Pancreas (tissue), 10 donors: Measurements from ENCODE around the gene RNASE1. TPM values are rescaled to one million over a fixed set of nuclear protein-coding genes. Genes with fewer than 3 reads are reported as not detected.

Source experiments
- ATAC-seq, 4 donors: fragments of 200-7000 bp; cut with Tn5 transposase; one replicate each; pipeline versions ENCODE4 v1.8.0 to v1.9.1; 2020; ENCODE audit warnings: mild to moderate bottlenecking in 4 of 4, moderate library complexity in 4 of 4
- DNase-seq, 6 donors: peaks; one replicate each; pipeline ENCODE4 v3.0.0-alpha.2; 2020
- FAIRE-seq: peaks from 2 replicates; lab custom pipeline; 2012; peaks lifted over from hg19 to GRCh38; lab: Jason Lieb, UNC
- H3K27ac ChIP-seq, 4 donors: fragments of 200-600 bp; sonication (generic); 1 replicate in 3 of 4; 2 replicates in 1 of 4; pipeline versions ENCODE4 v1.5.0 to v1.8.0; 2020
- H3K27me3 ChIP-seq, 4 donors: fragments of 200-600 bp; one replicate each; pipeline ENCODE4 v1.8.0; 2021
- H3K36me3 ChIP-seq, 3 donors: fragments of 200-600 bp; sonication (generic) in 1 of 3; one replicate each; pipeline versions ENCODE4 v1.5.0 to v1.8.0; 2020 to 2021
- H3K4me1 ChIP-seq, 3 donors: fragments of 200-600 bp; one replicate each; pipeline ENCODE4 v1.8.0; 2021
- H3K4me3 ChIP-seq, 4 donors: fragments of 200-600 bp; sonication (generic) in 2 of 4; one replicate each; pipeline versions ENCODE4 v1.5.0 to v1.8.0; 2020 to 2021
- H3K9me3 ChIP-seq, 4 donors: fragments of 200-600 bp; one replicate each; pipeline ENCODE4 v1.8.0; 2021
- CTCF ChIP-seq, 4 donors: fragments of 200-600 bp; sonication (generic) in 3 of 4; IDR thresholded peaks; one replicate each; pipeline versions ENCODE4 v1.5.0 to v1.8.0; 2021; ENCODE audit warnings: antibody characterized with exemption in 4 of 4
- WGBS, 2 donors: extraction: QIAGEN DNeasy Blood & Tissue Kit; methylation state at CpG; one replicate each; pipeline ENCODE4 v1.1.7; 2013; 5-methylcytosine and 5-hydroxymethylcytosine counted together
- intact Hi-C, 3 donors: fragments of 100-400 bp; cut with DNase I; formaldehyde crosslinking; loops; one replicate each; pipeline versions ENCODE4 v1.11.1 to v1.14.2; 2022
- polyA plus RNA-seq, 2 donors: library from polyadenylated mRNA; stranded (reverse); fragments of 200-250 nt; gene quantifications; one replicate each; pipeline ENCODE4 v1.2.3, GENCODE V29; 2013
- total RNA-seq, 6 donors: library from RNA; stranded (reverse); fragmentation: NEBNext Ultra II Directional in 4 of 6; extraction: Animal tissue kit (Norgen Biotek cat#: 25700) in 4 of 6; gene quantifications; one replicate each; pipeline versions ENCODE4 v1.2.1 to v1.2.4, GENCODE V29; 2021 to 2023
- donor health status: healthy with polysubstance abuse.
- donor health status: DM: no; HTN: no; CAD: no; lungs with moderate emphysema.
- donor health status: DM: no; HTN: no; CAD: no.
- donor health status: control.
- donor health status: control.
- donor health status: Bipolar disorder and iron deficiency.
- donor health status: DM: yes; HTN: yes; CAD: no.
- donor health status: DM: no; HTN: no; CAD: no.
- donor health status: DM: no; HTN: no; CAD: no.
- donor health status: DM: yes; HTN: yes; CAD: no.

The RNASE1 gene
- total and polyA plus RNA-seq, 8 donors: 144 to 696 (median 351) TPM

- no peaks in the 10 kb centered on the region for H3K4me1 ChIP-seq
- H3K27ac ChIP-seq: peak overlapping the region in 2 of 4 donors; percentile 22 to 40
- no peaks in the 10 kb centered on the region for H3K27me3 ChIP-seq
- no peak for TF ChIP-seq CTCF (IDR thresholded peaks at IDR 0.05)
- H3K9me3 ChIP-seq: no peaks in the 10 kb centered on the region
- intact Hi-C loops: no loop called here
- peak overlapping the region in 1 of 4 donors; percentile 22 for H3K4me3 ChIP-seq
- DNase-seq (no peak), FAIRE-seq (no peak), ATAC-seq (peak in 3 of 4 donors; percentile 45 to 73 (median 61))
- 36 to 47% methylated on average over 5 of the region's 5 CpGs for WGBS, 2 donors
- no peaks in the 10 kb centered on the region for H3K36me3 ChIP-seq
These were observed 20.3 kb downstream of the RNASE1 start for GRCh38 chr14:20782280-20782890.

DNA sequence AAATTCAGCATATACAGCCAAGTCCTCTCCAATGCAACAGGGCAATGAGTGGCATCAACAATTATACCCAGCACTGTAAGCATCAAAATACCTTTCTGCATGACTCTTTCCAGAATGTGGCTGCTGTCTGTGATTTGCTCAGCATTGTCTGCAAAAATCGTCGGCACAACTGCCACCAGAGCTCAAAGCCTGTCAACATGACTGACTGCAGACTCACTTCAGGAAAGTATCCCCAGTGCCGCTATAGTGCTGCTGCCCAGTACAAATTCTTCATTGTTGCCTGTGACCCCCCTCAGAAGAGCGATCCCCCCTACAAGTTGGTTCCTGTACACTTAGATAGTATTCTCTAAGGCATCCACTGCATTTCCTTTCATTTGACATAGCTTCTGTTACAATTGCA is 20.8 kb downstream of the RNASE1 start:
- no peaks in the 10 kb centered on the region for H3K9me3 ChIP-seq
- DNase-seq: no peak
- H3K4me3 ChIP-seq: peak overlapping the region in 1 of 4 donors; percentile 22
- no peaks in the 10 kb centered on the region for H3K4me1 ChIP-seq
- peak overlapping the region in 2 of 4 donors; percentile 22 to 40 for H3K27ac ChIP-seq
- ATAC-seq: peak in 1 of 4 donors; percentile 14
- intact Hi-C loops: no loop called here
- H3K36me3 ChIP-seq: no peaks in the 10 kb centered on the region
- TF ChIP-seq CTCF (IDR thresholded peaks at IDR 0.05): no peak
- 55 to 62% methylated on average over 4 of the region's 4 CpGs for WGBS, 2 donors
- H3K27me3 ChIP-seq: no peaks in the 10 kb centered on the region
- FAIRE-seq: no peak

GRCh38 chr14:20775901-20776300 is 26.7 kb downstream of the RNASE1 start:
- H3K9me3 ChIP-seq: no peaks in the 10 kb centered on the region
- H3K4me3 ChIP-seq: no peak overlapping the region
- 89 to 90% methylated on average over 1 of the region's 1 CpG for WGBS, 2 donors
- no peak for DNase-seq
- H3K36me3 ChIP-seq: no peaks in the 10 kb centered on the region
- intact Hi-C loops: no loop called here
- no peak overlapping the region for H3K27ac ChIP-seq
- FAIRE-seq: no peak
- peaks cover 0 to 5% (median 0%) of the 10 kb centered on the region in 3 donors for H3K4me1 ChIP-seq
- ATAC-seq: no peak
- TF ChIP-seq CTCF (IDR thresholded peaks at IDR 0.05): no peak
- H3K27me3 ChIP-seq: no peaks in the 10 kb centered on the region

DNA sequence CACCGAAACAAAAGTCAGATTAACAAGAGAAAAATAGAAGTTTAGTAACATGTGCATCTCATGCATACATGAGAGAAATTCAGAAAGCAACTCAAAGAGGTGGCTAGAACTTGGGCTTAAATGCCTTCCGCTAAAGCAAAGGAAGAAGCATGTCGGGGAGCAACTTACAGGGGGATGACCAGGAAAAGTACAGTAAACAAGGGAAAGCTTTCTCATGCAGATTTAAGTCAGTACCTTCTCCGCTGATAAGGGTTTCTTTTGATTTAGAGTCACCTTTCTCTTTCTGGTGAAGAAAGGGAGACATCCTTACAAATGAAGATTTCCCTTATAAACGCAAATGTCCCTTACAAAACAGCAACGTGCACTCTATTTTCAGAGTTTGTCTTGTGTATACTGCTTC is 27.6 kb downstream of the RNASE1 start:
- Histone ChIP-seq H3K4me1 (peaks cover 0 to 5% (median 0%) of the 10 kb centered on the region in 3 donors), H3K4me3 (no peak overlapping the region), H3K27ac (no peak overlapping the region), H3K36me3 (no peaks in the 10 kb centered on the region), H3K9me3 (no peaks in the 10 kb centered on the region), H3K27me3 (no peaks in the 10 kb centered on the region)
- ATAC-seq: no peak
- no peak for TF ChIP-seq CTCF (IDR thresholded peaks at IDR 0.05)
- intact Hi-C loops: no loop called here
- 75 to 80% methylated on average over 6 of the region's 6 CpGs for WGBS, 2 donors
- no peak for FAIRE-seq
- DNase-seq: no peak

- 58 to 60% methylated on average over 5 of the region's 5 CpGs for WGBS, 2 donors
- Histone ChIP-seq H3K27me3 (no peaks in the 10 kb centered on the region), H3K27ac (no peak overlapping the region), H3K4me1 (peaks cover 0 to 5% (median 0%) of the 10 kb centered on the region in 3 donors), H3K36me3 (no peaks in the 10 kb centered on the region), H3K9me3 (no peaks in the 10 kb centered on the region), H3K4me3 (no peak overlapping the region)
- ATAC-seq: peak in 1 of 4 donors; percentile 73
- DNase-seq: no peak
- FAIRE-seq: no peak
- no peak for TF ChIP-seq CTCF (IDR thresholded peaks at IDR 0.05)
- intact Hi-C loops: no loop called here
These were observed 28.3 kb downstream of the RNASE1 start for GRCh38 chr14:20774258-20774824.
